CD4-positive, alpha-beta T cell treated with Interleukin-17A for 1 hour (primary cell): ENCODE measurements around the gene RUVBL1.
A peak's percentile ranks its signal among the peaks of the same experiment; 100 is the strongest.
"Not testable (repeated sequence)": the region's sequence is repeated elsewhere in the genome, so short reads cannot be mapped to it uniquely, and the experiment has no call there.

Source experiments
- DNase-seq: peaks from one replicate; pipeline ENCODE4 v3.0.0-alpha.2; 2020

Gene RUVBL1

GRCh38 chr3:128123538-128124368, at the start of gene RUVBL1:
RUVBL1 (minus strand) TSS chr3:128123812; CDS start chr3:128123724, 88 bp downstream.
- peak; percentile 98 for DNase-seq

- DNase-seq = no peak
Measured at GRCh38 chr3:128173200-128173599, 49.6 kb upstream of the RUVBL1 start.

GRCh38 chr3:128170866-128171516, 47.4 kb upstream of the RUVBL1 start:
- no peak for DNase-seq

GRCh38 chr3:128168836-128169235, 45.2 kb upstream of the RUVBL1 start:
- DNase-seq = no peak

- no peak for DNase-seq
Measured at GRCh38 chr3:128167973-128168674, 44.5 kb upstream of the RUVBL1 start.

- no peak for DNase-seq
Measured at GRCh38 chr3:128167646-128167972, 44.0 kb upstream of the RUVBL1 start.

- no peak for DNase-seq
Measured at GRCh38 chr3:128166971-128167453, 43.4 kb upstream of the RUVBL1 start.

- DNase-seq = no peak
Measured at GRCh38 chr3:128163432-128163831, 39.8 kb upstream of the RUVBL1 start.

- no peak for DNase-seq
Measured at GRCh38 chr3:128160661-128161060, 37.0 kb upstream of the RUVBL1 start.

- no peak for DNase-seq
Measured at GRCh38 chr3:128155616-128156360, 32.2 kb upstream of the RUVBL1 start.

- not testable (repeated sequence) for DNase-seq
Measured at GRCh38 chr3:128154354-128154753, 30.7 kb upstream of the RUVBL1 start.

GRCh38 chr3:128153156-128154041, 29.8 kb upstream of the RUVBL1 start, which contains the start of gene EEFSEC:
EEFSEC (plus strand) TSS chr3:128153481; CDS start chr3:128153508, 27 bp downstream.
- DNase-seq = peak; percentile 90

GRCh38 chr3:128152419-128153155, 29.0 kb upstream of the RUVBL1 start:
- peak; percentile 88 for DNase-seq

GRCh38 chr3:128151758-128152274, 28.2 kb upstream of the RUVBL1 start:
- DNase-seq = no peak

- no peak for DNase-seq
Measured at GRCh38 chr3:128149650-128150049, 26.0 kb upstream of the RUVBL1 start.

- no peak for DNase-seq
Measured at GRCh38 chr3:128146201-128146600, 22.6 kb upstream of the RUVBL1 start.

GRCh38 chr3:128145279-128145678, 21.7 kb upstream of the RUVBL1 start:
- no peak for DNase-seq

- no peak for DNase-seq
Measured at GRCh38 chr3:128144512-128145187, 21.0 kb upstream of the RUVBL1 start.

GRCh38 chr3:128143496-128143895, 19.9 kb upstream of the RUVBL1 start:
- no peak for DNase-seq

- peak; percentile 69 for DNase-seq
Measured at GRCh38 chr3:128133273-128133883, 9.8 kb upstream of the RUVBL1 start.
